ENCODE results near the gene CRY2. TPM values are rescaled to one million over a fixed set of nuclear protein-coding genes. Genes with fewer than 3 reads are reported as not detected.

CRY2 gene
- polyA plus RNA-seq, 1 donor (not counting 4 experiments of a cell fraction or from before 2014, with no cell fraction given) = 7.9 TPM

DNA sequence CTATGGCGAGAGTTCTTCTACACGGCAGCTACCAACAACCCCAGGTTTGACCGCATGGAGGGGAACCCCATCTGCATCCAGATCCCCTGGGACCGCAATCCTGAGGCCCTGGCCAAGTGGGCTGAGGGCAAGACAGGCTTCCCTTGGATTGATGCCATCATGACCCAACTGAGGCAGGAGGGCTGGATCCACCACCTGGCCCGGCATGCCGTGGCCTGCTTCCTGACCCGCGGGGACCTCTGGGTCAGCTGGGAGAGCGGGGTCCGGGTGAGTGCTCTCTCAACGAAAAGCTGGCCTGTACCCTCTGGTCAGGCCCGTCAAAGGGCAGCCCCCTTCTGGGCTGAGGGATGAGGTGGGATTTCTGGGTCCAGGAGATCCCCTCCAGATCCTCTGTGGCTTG lies 22.3 kb downstream of the CRY2 start:
- no peak for FAIRE-seq
- Histone ChIP-seq H3K79me2 (ENCODE audit: control insufficient read depth, insufficient read depth, low read length) (no peaks in the 10 kb centered on the region), H3K4me2 (ENCODE audit: control insufficient read depth, extremely low read depth, insufficient read depth, low read depth, low read length) (no peak overlapping the region), H3K27ac (ENCODE audit: control insufficient read depth, insufficient read depth, low read length) (no peak overlapping the region), H3K9me1 (ENCODE audit: control insufficient read depth, extremely low read depth, insufficient read depth, low read length) (no peaks in the 10 kb centered on the region), H3K9me3 (ENCODE audit: control insufficient read depth, low read depth, low read length) (no peaks in the 10 kb centered on the region), H3K4me3 (ENCODE audit: control insufficient read depth in 2 of 3, extremely low read depth in 1 of 3, insufficient read depth in 2 of 3, low read depth in 1 of 3, low read length in 3 of 3) (no peak overlapping the region), H3K36me3 (ENCODE audit: control insufficient read depth in 2 of 2, extremely low read depth in 1 of 2, insufficient read depth in 2 of 2, low read length in 2 of 2) (peaks cover 20 to 38% of the 10 kb centered on the region in 2 experiments), H3K4me1 (ENCODE audit: control insufficient read depth, extremely low read depth, insufficient read depth, low read length) (peaks cover 5% of the 10 kb centered on the region), H4K20me1 (ENCODE audit: control insufficient read depth, extremely low read depth, insufficient read depth, low read length) (no peaks in the 10 kb centered on the region), H3K27me3 (ENCODE audit: control insufficient read depth, extremely low read depth, insufficient read depth, low read length) (no peaks in the 10 kb centered on the region), H2AFZ (ENCODE audit: control insufficient read depth, low read length) (no peak overlapping the region), H3K9ac (ENCODE audit: control insufficient read depth, extremely low read depth, insufficient read depth, low read length) (no peak overlapping the region)
- DNase-seq (ENCODE audit: low read depth, low spot score) = no peak
- dilution Hi-C loops (cut with MboI; ENCODE audit: extremely low pct_ligation_motif_present, low sequenced_read_pairs) = no loop called here
- TF ChIP-seq EZH2 (IDR thresholded peaks at IDR 0.05; ENCODE audit: low read length) = no peak
- TF ChIP-seq, protein P1, sequence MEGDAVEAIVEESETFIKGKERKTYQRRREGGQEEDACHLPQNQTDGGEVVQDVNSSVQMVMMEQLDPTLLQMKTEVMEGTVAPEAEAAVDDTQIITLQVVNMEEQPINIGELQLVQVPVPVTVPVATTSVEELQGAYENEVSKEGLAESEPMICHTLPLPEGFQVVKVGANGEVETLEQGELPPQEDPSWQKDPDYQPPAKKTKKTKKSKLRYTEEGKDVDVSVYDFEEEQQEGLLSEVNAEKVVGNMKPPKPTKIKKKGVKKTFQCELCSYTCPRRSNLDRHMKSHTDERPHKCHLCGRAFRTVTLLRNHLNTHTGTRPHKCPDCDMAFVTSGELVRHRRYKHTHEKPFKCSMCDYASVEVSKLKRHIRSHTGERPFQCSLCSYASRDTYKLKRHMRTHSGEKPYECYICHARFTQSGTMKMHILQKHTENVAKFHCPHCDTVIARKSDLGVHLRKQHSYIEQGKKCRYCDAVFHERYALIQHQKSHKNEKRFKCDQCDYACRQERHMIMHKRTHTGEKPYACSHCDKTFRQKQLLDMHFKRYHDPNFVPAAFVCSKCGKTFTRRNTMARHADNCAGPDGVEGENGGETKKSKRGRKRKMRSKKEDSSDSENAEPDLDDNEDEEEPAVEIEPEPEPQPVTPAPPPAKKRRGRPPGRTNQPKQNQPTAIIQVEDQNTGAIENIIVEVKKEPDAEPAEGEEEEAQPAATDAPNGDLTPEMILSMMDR (optimal IDR thresholded peaks at IDR 0.05 in 1 of 3, IDR thresholded peaks at IDR 0.05 in 1 of 3, conservative IDR thresholded peaks at IDR 0.05 in 1 of 3; ENCODE audit: extremely low read depth in 1 of 3, insufficient read depth in 2 of 3, low read length in 3 of 3) = no peak

DNA sequence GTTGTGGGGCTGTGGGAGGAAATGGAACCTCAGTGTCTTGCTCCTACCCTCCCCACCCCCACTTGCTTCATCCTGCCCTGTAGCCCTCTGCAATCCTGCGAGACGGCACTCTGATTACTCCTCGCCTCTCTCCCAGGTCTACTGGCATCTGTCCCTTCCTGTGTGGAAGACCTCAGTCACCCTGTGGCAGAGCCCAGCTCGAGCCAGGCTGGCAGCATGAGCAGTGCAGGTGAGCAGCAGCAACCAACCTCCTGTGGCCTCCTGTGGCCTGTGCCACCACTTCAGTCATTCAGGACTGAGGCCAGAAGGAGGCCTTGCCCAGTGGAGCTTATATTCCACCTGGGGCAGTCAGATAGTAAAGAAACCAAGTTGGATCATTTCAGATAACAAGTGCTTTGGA lies 23.4 kb downstream of the CRY2 start:
- dilution Hi-C loops (cut with MboI; ENCODE audit: extremely low pct_ligation_motif_present, low sequenced_read_pairs) = no loop called here
- H3K4me2 ChIP-seq (ENCODE audit: control insufficient read depth, extremely low read depth, insufficient read depth, low read depth, low read length) = no peak overlapping the region
- no peak overlapping the region for H3K9ac ChIP-seq (ENCODE audit: control insufficient read depth, extremely low read depth, insufficient read depth, low read length)
- H2AFZ ChIP-seq (ENCODE audit: control insufficient read depth, low read length) = no peak overlapping the region
- no peaks in the 10 kb centered on the region for H3K9me1 ChIP-seq (ENCODE audit: control insufficient read depth, extremely low read depth, insufficient read depth, low read length)
- DNase-seq (ENCODE audit: low read depth, low spot score) = no peak
- TF ChIP-seq, protein P1 (optimal IDR thresholded peaks at IDR 0.05 in 1 of 3, IDR thresholded peaks at IDR 0.05 in 1 of 3, conservative IDR thresholded peaks at IDR 0.05 in 1 of 3; ENCODE audit: extremely low read depth in 1 of 3, insufficient read depth in 2 of 3, low read length in 3 of 3) = no peak
- H3K27me3 ChIP-seq (ENCODE audit: control insufficient read depth, extremely low read depth, insufficient read depth, low read length) = no peaks in the 10 kb centered on the region
- peaks cover 5% of the 10 kb centered on the region for H3K4me1 ChIP-seq (ENCODE audit: control insufficient read depth, extremely low read depth, insufficient read depth, low read length)
- H3K36me3 ChIP-seq (ENCODE audit: control insufficient read depth in 2 of 2, extremely low read depth in 1 of 2, insufficient read depth in 2 of 2, low read length in 2 of 2) = peaks cover 20 to 37% of the 10 kb centered on the region in 2 experiments
- no peaks in the 10 kb centered on the region for H4K20me1 ChIP-seq (ENCODE audit: control insufficient read depth, extremely low read depth, insufficient read depth, low read length)
- H3K79me2 ChIP-seq (ENCODE audit: control insufficient read depth, insufficient read depth, low read length) = no peaks in the 10 kb centered on the region
- FAIRE-seq = no peak
- H3K9me3 ChIP-seq (ENCODE audit: control insufficient read depth, low read depth, low read length) = no peaks in the 10 kb centered on the region
- no peak overlapping the region for H3K27ac ChIP-seq (ENCODE audit: control insufficient read depth, insufficient read depth, low read length)
- no peak overlapping the region for H3K4me3 ChIP-seq (ENCODE audit: control insufficient read depth in 2 of 3, extremely low read depth in 1 of 3, insufficient read depth in 2 of 3, low read depth in 1 of 3, low read length in 3 of 3)
